Stomach (tissue), 9 donors: ENCODE data around the gene CYB5D1. TPM values are rescaled to one million over a fixed set of nuclear protein-coding genes. Genes with fewer than 3 reads are reported as not detected.

Experiments
- DNase-seq, 2 donors: peaks; one replicate each; pipeline versions ENCODE4 v3.0.0 to v3.0.0-alpha.2; 2013 to 2019
- H3K27ac ChIP-seq, 5 donors: fragments of 200-600 bp in 4 of 5; sonication (generic) in 4 of 5; one replicate each; pipeline ENCODE4 v1.5.1; 2013 to 2019; ENCODE audit warnings: mild to moderate bottlenecking in 1 of 5, moderate library complexity in 1 of 5
- H3K27me3 ChIP-seq, 3 donors: fragments of 200-600 bp; sonication (generic); one replicate each; pipeline ENCODE4 v1.5.1; 2017 to 2019; ENCODE audit warnings: mixed run types in 1 of 3
- H3K36me3 ChIP-seq, 4 donors: fragments of 200-600 bp; sonication (generic); 1 replicate in 3 of 4; 2 replicates in 1 of 4; pipeline ENCODE4 v1.5.1; 2016 to 2019
- H3K4me1 ChIP-seq, 4 donors: fragments of 200-600 bp; sonication (generic); one replicate each; pipeline ENCODE4 v1.5.1; 2016 to 2019
- H3K4me3 ChIP-seq, 4 donors: fragments of 200-600 bp; sonication (generic) in 3 of 4; one replicate each; pipeline ENCODE4 v1.5.1; 2016 to 2019; ENCODE audit warnings: mild to moderate bottlenecking in 1 of 4
- H3K9me3 ChIP-seq, 4 donors: fragments of 200-600 bp; sonication (generic); one replicate each; pipeline ENCODE4 v1.5.1; 2016 to 2019
- CTCF ChIP-seq, 7 experiments: fragments of 450-650 bp in 4 of 7; fragments of 200-600 bp in 3 of 7; sonication (generic) in 3 of 7; IDR thresholded peaks; one replicate each; pipeline ENCODE4 v1.5.1; 2016 to 2019; ENCODE audit warnings: antibody characterized with exemption in 7 of 7, control low read depth in 2 of 7, mild to moderate bottlenecking in 1 of 7
- EP300 ChIP-seq: sonication (generic); formaldehyde crosslinking; IDR thresholded peaks from one replicate; pipeline ENCODE4 v1.6.1; 2017; ENCODE audit warnings: antibody characterized with exemption
- POLR2A ChIP-seq, 4 donors: fragments of 450-650 bp; IDR thresholded peaks; one replicate each; pipeline ENCODE4 v1.6.1; 2016; ENCODE audit warnings: antibody characterized with exemption in 4 of 4, control low read depth in 2 of 4, mild to moderate bottlenecking in 1 of 4, moderate library complexity in 1 of 4
- POLR2AphosphoS5 ChIP-seq, 3 donors: sonication (generic); formaldehyde crosslinking; IDR thresholded peaks; one replicate each; pipeline ENCODE4 v1.6.1; 2016; ENCODE audit warnings: antibody characterized with exemption in 3 of 3
- WGBS, 5 donors: extraction: QIAGEN DNeasy Blood & Tissue Kit in 3 of 5; methylation state at CpG; one replicate each; pipeline versions ENCODE4 v1.1.5 to v1.1.7; 2013 to 2018; 5-methylcytosine and 5-hydroxymethylcytosine counted together
- intact Hi-C: fragments of 100-400 bp; cut with DNase I; formaldehyde crosslinking; loops from one replicate; pipeline ENCODE4 v1.15.1; 2023; ENCODE audit warnings: low total_unique reads
- polyA plus RNA-seq, 3 donors: library from polyadenylated mRNA; stranded (reverse); fragments of 200-250 nt; gene quantifications; one replicate each; pipeline ENCODE4 v1.2.3, GENCODE V29; 2013
- total RNA-seq, 5 donors: library from RNA; depleted of rRNA; stranded (reverse); fragments of >200 nt; gene quantifications; one replicate each; pipeline versions ENCODE4 v1.1.0 to v1.2.3, GENCODE V29; 2014 to 2016
- donor health status: healthy with polysubstance abuse.
- donor health status: Bipolar disorder and iron deficiency.
- donor health status: healthy.

CYB5D1 gene
- total and polyA plus RNA-seq, 8 donors = 1.8 to 12.0 (median 4.9) TPM; not detected in 1

DNA sequence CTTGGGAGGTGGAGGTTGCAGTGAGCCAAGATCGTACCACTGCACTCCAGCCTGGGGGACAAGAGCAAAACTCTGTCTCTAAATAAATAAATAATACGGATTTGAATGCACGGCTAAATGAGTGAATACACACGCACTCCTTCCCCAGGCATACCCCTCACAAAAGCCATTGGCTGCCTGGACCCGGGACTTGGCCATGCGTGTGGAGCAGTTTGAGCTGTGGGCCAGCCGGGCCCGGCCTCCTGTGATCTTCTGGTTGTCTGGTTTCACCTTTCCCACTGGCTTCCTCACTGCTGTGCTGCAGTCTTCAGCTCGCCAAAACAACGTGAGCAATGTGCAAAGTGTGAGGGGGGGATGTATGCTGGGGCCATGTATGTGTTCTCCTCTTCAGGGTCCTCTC is 25.4 kb upstream of the CYB5D1 start:
- Histone ChIP-seq H3K27me3 (no peaks in the 10 kb centered on the region), H3K36me3 (no peaks in the 10 kb centered on the region), H3K4me1 (peaks cover 7 to 30% (median 24%) of the 10 kb centered on the region in 4 donors), H3K4me3 (no peak overlapping the region), H3K9me3 (no peaks in the 10 kb centered on the region), H3K27ac (no peak overlapping the region)
- DNase-seq = peak in 1 of 2 donors; percentile 7
- intact Hi-C loops = no loop called here
- 82 to 89% (median 88%) methylated on average over 9 to 10 of the region's 10 CpGs for WGBS, 5 donors
- TF ChIP-seq POLR2AphosphoS5 (IDR thresholded peaks at IDR 0.05) = no peak
- no peak for TF ChIP-seq POLR2A (IDR thresholded peaks at IDR 0.05)
- no peak for TF ChIP-seq EP300
- no peak for TF ChIP-seq CTCF (IDR thresholded peaks at IDR 0.05)

GRCh38 chr17:7833011-7833794 is 24.6 kb upstream of the CYB5D1 start:
- 34 to 43% (median 37%) methylated on average over 16 to 19 of the region's 19 CpGs for WGBS, 5 donors
- Histone ChIP-seq H3K36me3 (no peaks in the 10 kb centered on the region), H3K4me1 (peaks cover 13 to 37% (median 31%) of the 10 kb centered on the region in 4 donors), H3K27ac (peak overlapping the region; percentile 92 to 100 (median 99)), H3K27me3 (no peaks in the 10 kb centered on the region), H3K4me3 (peak overlapping the region; percentile 66 to 80 (median 74)), H3K9me3 (no peaks in the 10 kb centered on the region)
- peak in 1 of 2 donors; percentile 26 for DNase-seq
- TF ChIP-seq EP300 = no peak
- TF ChIP-seq CTCF (IDR thresholded peaks at IDR 0.05) = no peak
- no peak for TF ChIP-seq POLR2A (IDR thresholded peaks at IDR 0.05)
- TF ChIP-seq POLR2AphosphoS5 (IDR thresholded peaks at IDR 0.05) = no peak
- intact Hi-C loops = no loop called here

DNA sequence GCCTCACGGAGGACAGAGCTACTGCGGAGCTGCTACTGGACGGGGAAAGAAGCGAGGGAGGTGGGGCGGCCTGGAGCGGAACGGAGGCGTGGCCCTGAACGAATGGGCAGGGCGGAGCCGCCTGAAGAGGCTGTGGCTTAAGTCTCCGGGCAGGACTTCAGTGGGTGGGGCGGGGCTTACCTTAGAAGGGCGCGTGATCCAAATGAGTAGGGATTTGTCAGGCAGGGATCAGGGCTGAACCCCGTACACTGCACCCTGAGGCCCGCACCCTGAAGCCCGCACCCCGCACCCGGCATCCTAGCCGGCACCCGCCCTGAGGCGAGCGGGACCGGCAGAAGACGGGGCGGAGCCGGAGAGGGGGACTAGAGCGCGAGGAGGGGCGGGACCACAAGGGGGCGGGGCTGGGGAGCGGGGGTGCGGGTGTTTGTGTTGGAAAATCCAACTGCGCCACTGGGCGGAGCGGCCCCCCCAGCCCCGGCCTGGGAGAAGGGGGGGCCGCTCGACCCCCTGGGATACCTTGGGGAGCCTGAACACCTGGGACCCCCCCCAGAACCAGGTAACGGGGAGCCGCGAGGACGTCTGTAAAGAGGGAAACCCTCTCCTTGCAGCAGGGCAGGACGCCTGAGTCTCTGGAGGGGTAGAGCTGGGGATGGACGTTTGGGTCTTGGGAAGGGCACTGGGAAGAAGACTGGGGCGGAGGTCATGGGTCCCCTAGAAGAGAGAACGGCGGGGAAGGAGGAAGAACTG is 23.8 kb upstream of the CYB5D1 start, which contains the start of gene KDM6B:
KDM6B (plus strand) TSS at position 423 of the 747 bp plus-strand sequence. CDS start 11,338 bp downstream, outside the sequence.
- peak within 1 kb of the TSS; percentile 92 to 100 (median 99) for H3K27ac ChIP-seq
- H3K9me3 ChIP-seq = no peaks in the 10 kb centered on the region
- H3K27me3 ChIP-seq = no peaks in the 10 kb centered on the region
- WGBS, 5 donors = 0% methylated on average over 24 to 49 of the region's 49 CpGs
- H3K4me1 ChIP-seq = peaks cover 20 to 45% (median 39%) of the 10 kb centered on the region in 4 donors
- peak within 1 kb of the TSS; percentile 66 to 80 (median 74) for H3K4me3 ChIP-seq
- TF ChIP-seq EP300 (no peak), POLR2AphosphoS5 (IDR thresholded peaks at IDR 0.05) (peak in 2 of 3 donors; percentile 60), CTCF (IDR thresholded peaks at IDR 0.05) (peak in 1 of 7 experiments; percentile 28)
- intact Hi-C loops = no loop called here
- DNase-seq = peak; percentile 95 to 98
- no peaks in the 10 kb centered on the region for H3K36me3 ChIP-seq

GRCh38 chr17:7834542-7834956 is 23.3 kb upstream of the CYB5D1 start:
- Histone ChIP-seq H3K4me1 (peaks cover 26 to 51% (median 45%) of the 10 kb centered on the region in 4 donors), H3K27me3 (no peaks in the 10 kb centered on the region), H3K9me3 (no peaks in the 10 kb centered on the region), H3K27ac (peak overlapping the region; percentile 92 to 100 (median 99)), H3K36me3 (no peaks in the 10 kb centered on the region), H3K4me3 (peak overlapping the region; percentile 66 to 80 (median 74))
- intact Hi-C loops = no loop called here
- 0 to 1% (median 0%) methylated on average over 17 to 20 of the region's 20 CpGs for WGBS, 5 donors
- no peak for TF ChIP-seq CTCF (IDR thresholded peaks at IDR 0.05)
- no peak for TF ChIP-seq POLR2A (IDR thresholded peaks at IDR 0.05)
- no peak for TF ChIP-seq EP300
- TF ChIP-seq POLR2AphosphoS5 (IDR thresholded peaks at IDR 0.05) = no peak
- DNase-seq = peak; percentile 68 to 75
